Ascending aorta (tissue), 2 donors: ENCODE measurements around the gene GLB1L3. TPM values are rescaled to one million over a fixed set of nuclear protein-coding genes. Genes with fewer than 3 reads are reported as not detected.
"Not testable (repeated sequence)": the region's sequence is repeated elsewhere in the genome, so short reads cannot be mapped to it uniquely, and the experiment has no call there.

Source experiments
- DNase-seq, 2 donors: peaks; one replicate each; pipeline ENCODE4 v3.0.0-alpha.2; 2019; ENCODE audit warnings: low spot score in 2 of 2
- H3K27ac ChIP-seq, 2 donors: fragments of 200-600 bp; sonication (generic); one replicate each; pipeline ENCODE4 v1.5.1; 2016 to 2017; ENCODE audit warnings: mild to moderate bottlenecking in 1 of 2
- H3K27me3 ChIP-seq: fragments of 200-600 bp; sonication (generic); one replicate; pipeline ENCODE4 v1.5.1; 2017
- H3K36me3 ChIP-seq, 2 donors: fragments of 200-600 bp; sonication (generic); one replicate each; pipeline ENCODE4 v1.5.1; 2016
- H3K4me1 ChIP-seq, 2 donors: fragments of 200-600 bp; sonication (generic); one replicate each; pipeline ENCODE4 v1.5.1; 2016 to 2017; ENCODE audit warnings: mild to moderate bottlenecking in 1 of 2
- H3K4me3 ChIP-seq, 2 donors: fragments of 200-600 bp; sonication (generic); one replicate each; pipeline ENCODE4 v1.5.1; 2016 to 2017; ENCODE audit warnings: mild to moderate bottlenecking in 1 of 2
- H3K9me3 ChIP-seq, 2 donors: fragments of 200-600 bp; sonication (generic); one replicate each; pipeline ENCODE4 v1.5.1; 2016
- intact Hi-C: fragments of 100-400 bp; cut with DNase I; formaldehyde crosslinking; loops from one replicate; pipeline ENCODE4 v1.15.1; 2023
- total RNA-seq: library from RNA; depleted of rRNA; stranded (reverse); fragments of >200 nt; gene quantifications from one replicate; pipeline ENCODE4 v1.1.0, GENCODE V29; 2016
- TF ChIP-seq, protein P1 (sequence below), 3 experiments: fragments of 200-600 bp in 2 of 3; fragments of 450-650 bp in 1 of 3; sonication (generic) in 2 of 3; IDR thresholded peaks; one replicate each; pipeline ENCODE4 v1.5.1; 2016 to 2019; ENCODE audit warnings: antibody characterized with exemption in 3 of 3, mild to moderate bottlenecking in 1 of 3, moderate library complexity in 1 of 3

GLB1L3 gene
- total RNA-seq, 1 donor from 2014 or later, result not detected

DNA sequence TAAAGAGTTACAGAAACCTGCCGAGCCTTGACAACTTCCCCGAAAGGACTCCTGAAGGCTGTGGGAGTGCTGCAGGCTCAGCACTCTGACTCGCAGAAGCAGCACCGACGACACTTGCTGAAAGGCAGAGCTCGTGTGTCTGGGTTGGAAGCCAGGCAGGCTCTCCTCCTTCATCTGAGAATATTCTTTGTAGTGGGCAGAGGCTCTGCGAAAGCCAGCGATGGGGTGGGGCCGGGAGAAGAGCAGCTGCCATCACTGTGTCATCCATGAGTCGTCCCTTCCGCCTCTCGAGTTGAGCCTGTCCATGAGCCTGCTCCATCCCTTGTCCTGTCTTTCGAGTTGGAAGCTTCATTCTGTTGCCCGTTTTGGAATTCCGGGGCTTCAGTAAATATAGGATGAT is 67.5 kb downstream of the GLB1L3 start:
- Histone ChIP-seq H3K36me3 (no peaks in the 10 kb centered on the region), H3K4me1 (no peaks in the 10 kb centered on the region), H3K27me3 (no peaks in the 10 kb centered on the region), H3K4me3 (no peak overlapping the region), H3K9me3 (no peaks in the 10 kb centered on the region), H3K27ac (no peak overlapping the region)
- DNase-seq, result peak in 1 of 2 donors; percentile 40
- intact Hi-C loops, result no loop called here
- TF ChIP-seq, protein P1, sequence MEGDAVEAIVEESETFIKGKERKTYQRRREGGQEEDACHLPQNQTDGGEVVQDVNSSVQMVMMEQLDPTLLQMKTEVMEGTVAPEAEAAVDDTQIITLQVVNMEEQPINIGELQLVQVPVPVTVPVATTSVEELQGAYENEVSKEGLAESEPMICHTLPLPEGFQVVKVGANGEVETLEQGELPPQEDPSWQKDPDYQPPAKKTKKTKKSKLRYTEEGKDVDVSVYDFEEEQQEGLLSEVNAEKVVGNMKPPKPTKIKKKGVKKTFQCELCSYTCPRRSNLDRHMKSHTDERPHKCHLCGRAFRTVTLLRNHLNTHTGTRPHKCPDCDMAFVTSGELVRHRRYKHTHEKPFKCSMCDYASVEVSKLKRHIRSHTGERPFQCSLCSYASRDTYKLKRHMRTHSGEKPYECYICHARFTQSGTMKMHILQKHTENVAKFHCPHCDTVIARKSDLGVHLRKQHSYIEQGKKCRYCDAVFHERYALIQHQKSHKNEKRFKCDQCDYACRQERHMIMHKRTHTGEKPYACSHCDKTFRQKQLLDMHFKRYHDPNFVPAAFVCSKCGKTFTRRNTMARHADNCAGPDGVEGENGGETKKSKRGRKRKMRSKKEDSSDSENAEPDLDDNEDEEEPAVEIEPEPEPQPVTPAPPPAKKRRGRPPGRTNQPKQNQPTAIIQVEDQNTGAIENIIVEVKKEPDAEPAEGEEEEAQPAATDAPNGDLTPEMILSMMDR (IDR thresholded peaks at IDR 0.05), result no peak

DNA sequence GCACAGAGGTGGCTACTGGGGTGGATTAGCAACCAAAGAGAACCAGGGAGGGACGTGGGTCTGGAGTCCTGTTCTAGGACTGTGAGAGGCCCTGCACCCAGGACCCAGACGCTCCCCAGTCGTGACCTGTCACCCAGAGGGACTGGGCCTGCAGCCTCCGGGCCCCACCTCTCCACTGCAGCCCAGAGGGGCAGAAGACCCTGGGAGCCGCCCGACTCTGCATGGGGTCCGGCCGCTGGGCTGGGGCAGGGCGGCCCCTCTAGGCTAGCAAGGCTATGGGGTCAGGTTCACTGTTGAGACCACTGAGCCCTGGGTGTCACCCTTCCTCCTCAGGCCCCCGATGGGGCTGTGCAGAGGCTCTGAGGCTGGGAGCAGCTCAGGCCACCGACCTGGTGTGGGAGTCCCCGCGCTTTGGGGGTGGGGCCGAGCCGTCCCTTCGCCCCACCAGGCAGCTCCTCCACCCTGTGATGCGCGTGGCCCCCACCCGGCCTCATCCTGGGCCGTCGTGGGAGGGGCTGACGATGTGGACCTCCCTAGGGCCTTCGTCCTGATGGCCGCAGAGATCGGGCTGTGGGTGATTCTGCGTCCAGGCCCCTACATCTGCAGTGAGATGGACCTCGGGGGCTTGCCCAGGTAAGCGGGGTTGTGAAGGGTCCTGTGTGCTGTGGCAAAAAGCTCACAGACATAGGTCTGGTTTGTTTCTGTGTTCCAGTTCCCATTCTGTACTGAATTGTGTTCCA is 68.5 kb downstream of the GLB1L3 start:
- H3K27me3 ChIP-seq, intact Hi-C loops, H3K4me1 ChIP-seq, H3K36me3 ChIP-seq, H3K27ac ChIP-seq, H3K4me3 ChIP-seq, H3K9me3 ChIP-seq: not testable (repeated sequence)
- peak in 1 of 2 donors; percentile 38 for DNase-seq

GRCh38 chr11:134345237-134345550 is 69.0 kb downstream of the GLB1L3 start:
- H3K9me3 ChIP-seq, result no peaks in the 10 kb centered on the region
- intact Hi-C loops, result no loop called here
- H3K27ac ChIP-seq, result no peak overlapping the region
- no peaks in the 10 kb centered on the region for H3K27me3 ChIP-seq
- TF ChIP-seq, protein P1 (IDR thresholded peaks at IDR 0.05), result no peak
- DNase-seq, result peak in 1 of 2 donors; percentile 45
- no peak overlapping the region for H3K4me3 ChIP-seq
- H3K36me3 ChIP-seq, result no peaks in the 10 kb centered on the region
- H3K4me1 ChIP-seq, result no peaks in the 10 kb centered on the region

- Histone ChIP-seq H3K4me1 (no peaks in the 10 kb centered on the region), H3K9me3 (no peaks in the 10 kb centered on the region), H3K27me3 (no peaks in the 10 kb centered on the region), H3K27ac (no peak overlapping the region), H3K4me3 (no peak overlapping the region), H3K36me3 (no peaks in the 10 kb centered on the region)
- peak in 1 of 2 donors; percentile 53 for DNase-seq
- TF ChIP-seq, protein P1 (IDR thresholded peaks at IDR 0.05), result no peak
- intact Hi-C loops, result no loop called here
Measured at GRCh38 chr11:134346101-134346975, 70.2 kb downstream of the GLB1L3 start.

- H3K4me1 ChIP-seq, result no peaks in the 10 kb centered on the region
- intact Hi-C loops, result no loop called here
- no peaks in the 10 kb centered on the region for H3K27me3 ChIP-seq
- H3K27ac ChIP-seq, result no peak overlapping the region
- no peaks in the 10 kb centered on the region for H3K9me3 ChIP-seq
- TF ChIP-seq, protein P1 (IDR thresholded peaks at IDR 0.05), result no peak
- H3K36me3 ChIP-seq, result no peaks in the 10 kb centered on the region
- peak in 1 of 2 donors; percentile 39 for DNase-seq
- no peak overlapping the region for H3K4me3 ChIP-seq
Measured at GRCh38 chr11:134346976-134347350, 70.8 kb downstream of the GLB1L3 start.

DNA sequence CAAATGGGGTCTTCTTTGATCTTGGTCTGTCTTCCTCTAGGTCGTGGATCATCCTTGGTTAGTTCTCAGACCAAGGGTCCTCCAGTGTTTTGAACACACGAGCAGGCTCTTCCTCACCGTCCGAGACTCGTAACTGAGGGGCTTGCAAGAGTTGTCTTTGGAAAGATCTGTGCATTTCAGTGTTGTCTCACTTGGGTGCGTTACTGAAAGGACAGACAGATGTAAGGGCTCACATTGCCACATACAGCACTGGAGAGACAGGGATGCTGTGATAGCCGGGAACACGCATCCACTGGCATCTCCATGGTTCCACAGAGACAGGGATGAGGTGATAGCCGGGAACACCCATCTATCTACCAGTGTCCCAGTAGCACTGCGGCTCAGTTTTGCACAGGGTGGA is 71.3 kb downstream of the GLB1L3 start:
- intact Hi-C loops, result no loop called here
- no peak overlapping the region for H3K27ac ChIP-seq
- no peaks in the 10 kb centered on the region for H3K4me1 ChIP-seq
- DNase-seq, result peak in 1 of 2 donors; percentile 47
- no peaks in the 10 kb centered on the region for H3K9me3 ChIP-seq
- no peak overlapping the region for H3K4me3 ChIP-seq
- no peaks in the 10 kb centered on the region for H3K27me3 ChIP-seq
- no peaks in the 10 kb centered on the region for H3K36me3 ChIP-seq
- TF ChIP-seq, protein P1 (IDR thresholded peaks at IDR 0.05), result no peak
